Sigmoid colon (tissue), 7 donors: ENCODE results near the gene TNFAIP8L3. TPM values are rescaled to one million over a fixed set of nuclear protein-coding genes. Genes with fewer than 3 reads are reported as not detected.

ENCODE experiments used
- DNase-seq: peaks from one replicate; pipeline ENCODE4 v3.0.0-alpha.2; 2019
- H3K27ac ChIP-seq, 4 donors: fragments of 200-600 bp; sonication (generic); one replicate each; pipeline ENCODE4 v1.5.1; 2016 to 2019; ENCODE audit warnings: mild to moderate bottlenecking in 1 of 4
- H3K27me3 ChIP-seq, 3 donors: fragments of 200-600 bp; sonication (generic); one replicate each; pipeline ENCODE4 v1.5.1; 2019; ENCODE audit warnings: mild to moderate bottlenecking in 1 of 3
- H3K36me3 ChIP-seq, 4 donors: fragments of 200-600 bp; sonication (generic); one replicate each; pipeline ENCODE4 v1.5.1; 2016 to 2019
- H3K4me1 ChIP-seq, 4 donors: fragments of 200-600 bp; sonication (generic); one replicate each; pipeline ENCODE4 v1.5.1; 2017 to 2019
- H3K4me3 ChIP-seq, 4 donors: fragments of 200-600 bp; sonication (generic); one replicate each; pipeline ENCODE4 v1.5.1; 2017 to 2019; ENCODE audit warnings: mild to moderate bottlenecking in 2 of 4, moderate library complexity in 1 of 4
- H3K9me3 ChIP-seq, 4 donors: fragments of 200-600 bp in 3 of 4; sonication (generic) in 3 of 4; one replicate each; pipeline versions ENCODE4 v1.5.1 to v1.6.1; 2013 to 2019
- EP300 ChIP-seq, 4 donors: sonication (generic); formaldehyde crosslinking; IDR thresholded peaks; one replicate each; pipeline ENCODE4 v1.6.1; 2017; ENCODE audit warnings: antibody characterized with exemption in 4 of 4
- POLR2A ChIP-seq, 2 donors: fragments of 450-650 bp; IDR thresholded peaks; one replicate each; pipeline ENCODE4 v1.6.1; 2016; ENCODE audit warnings: antibody characterized with exemption in 2 of 2, mild to moderate bottlenecking in 2 of 2, moderate library complexity in 2 of 2
- POLR2AphosphoS5 ChIP-seq, 4 donors: sonication (generic); formaldehyde crosslinking; IDR thresholded peaks; one replicate each; pipeline ENCODE4 v1.6.1; 2017; ENCODE audit warnings: antibody characterized with exemption in 4 of 4
- WGBS, 2 donors: extraction: QIAGEN DNeasy Blood & Tissue Kit; methylation state at CpG; one replicate each; pipeline ENCODE4 v1.1.7; 2013; 5-methylcytosine and 5-hydroxymethylcytosine counted together
- intact Hi-C: fragments of 100-400 bp; cut with DNase I; formaldehyde crosslinking; loops from one replicate; pipeline ENCODE4 v1.15.1; 2023
- polyA plus RNA-seq, 3 donors: library from polyadenylated mRNA; stranded (reverse); fragments of 200-250 nt; gene quantifications; one replicate each; pipeline ENCODE4 v1.2.3, GENCODE V29; 2013
- total RNA-seq, 4 donors: library from RNA; depleted of rRNA; stranded (reverse); fragments of >200 nt; gene quantifications; one replicate each; pipeline ENCODE4 v1.1.0, GENCODE V29; 2016
- TF ChIP-seq, protein P1 (sequence below), 4 experiments: fragments of 450-650 bp in 3 of 4; fragments of 200-600 bp in 1 of 4; IDR thresholded peaks; one replicate each; pipeline ENCODE4 v1.5.1; 2016 to 2019; ENCODE audit warnings: antibody characterized with exemption in 4 of 4, mild to moderate bottlenecking in 3 of 4, moderate library complexity in 2 of 4
- donor health status: healthy with polysubstance abuse.
- donor health status: Bipolar disorder and iron deficiency.
- donor health status: healthy.

The TNFAIP8L3 gene
- total and polyA plus RNA-seq, 7 donors: 6.1 to 13.5 (median 9.2) TPM

DNA sequence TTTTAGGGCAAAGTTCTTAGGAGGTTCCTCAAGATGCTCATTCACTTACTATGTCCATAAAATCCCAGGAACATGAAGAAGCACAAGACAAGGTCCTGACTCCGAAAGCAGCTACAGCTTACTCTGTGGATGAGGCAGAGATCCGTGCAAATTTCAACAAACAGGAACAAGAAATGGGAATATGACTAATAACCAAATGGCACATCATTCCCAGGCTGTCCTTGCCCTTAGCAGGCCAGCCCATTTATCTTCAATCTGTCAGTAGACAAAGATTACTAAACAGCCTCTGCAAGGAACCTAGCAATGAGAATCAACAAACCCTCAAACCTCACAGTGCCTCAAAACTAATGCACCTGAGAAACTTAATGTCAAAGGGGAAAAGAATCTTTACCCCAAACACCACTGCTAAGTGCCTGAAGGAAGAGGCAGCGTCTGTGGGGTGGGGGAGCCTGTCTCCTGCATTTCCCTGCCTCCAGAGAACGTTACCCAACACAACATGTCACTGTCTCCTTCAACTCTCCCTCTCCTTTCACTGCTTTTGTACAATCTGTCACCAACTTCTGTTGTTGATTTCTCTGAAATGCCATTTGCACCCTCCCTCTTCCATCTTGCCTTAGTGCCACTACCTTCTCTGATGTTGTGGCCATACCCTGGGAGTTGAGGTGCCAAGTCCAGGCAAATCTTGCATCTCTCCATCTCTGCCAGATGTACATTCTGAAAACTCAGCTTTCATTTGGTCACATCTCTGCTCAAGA is 4.8 kb downstream of the TNFAIP8L3 start:
- intact Hi-C loops: loop anchor here (10.0 kb wide), 1 partner anchor 45 kb away; no protein-coding TSS in a partner anchor
- TF ChIP-seq POLR2AphosphoS5 (IDR thresholded peaks at IDR 0.05): no peak
- Histone ChIP-seq H3K27me3 (no peaks in the 10 kb centered on the region), H3K4me1 (peaks cover 0 to 17% (median 12%) of the 10 kb centered on the region in 4 donors), H3K9me3 (no peaks in the 10 kb centered on the region), H3K4me3 (no peak overlapping the region), H3K36me3 (no peaks in the 10 kb centered on the region), H3K27ac (peak overlapping the region in 2 of 4 donors; percentile 12 to 47)
- DNase-seq: no peak
- 86 to 88% methylated on average over 4 of the region's 4 CpGs for WGBS, 2 donors

DNA sequence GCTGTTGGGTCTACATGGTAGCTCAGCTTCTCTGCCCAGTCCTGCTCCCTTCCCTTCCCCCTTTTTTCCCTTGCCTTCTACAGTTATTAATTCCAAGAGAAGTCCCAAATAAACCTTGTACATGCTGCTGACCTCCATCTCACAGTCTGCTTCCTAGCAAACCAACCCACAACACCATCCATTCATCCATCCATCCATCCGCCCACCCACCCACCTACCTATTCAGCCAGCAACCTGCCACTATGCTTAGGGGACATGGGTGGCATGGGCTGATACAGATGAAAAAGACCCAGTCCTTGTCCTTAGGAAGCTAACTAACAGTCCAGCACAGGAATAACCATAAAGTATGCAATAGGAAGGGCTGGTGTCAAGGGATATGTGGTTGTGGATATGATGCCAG is 5.7 kb downstream of the TNFAIP8L3 start:
- H3K27me3 ChIP-seq: no peaks in the 10 kb centered on the region
- H3K4me3 ChIP-seq: no peak overlapping the region
- DNase-seq: no peak
- no peaks in the 10 kb centered on the region for H3K36me3 ChIP-seq
- intact Hi-C loops: no loop called here
- TF ChIP-seq POLR2AphosphoS5 (IDR thresholded peaks at IDR 0.05) (no peak), POLR2A (IDR thresholded peaks at IDR 0.05) (no peak), EP300 (IDR thresholded peaks at IDR 0.05) (no peak)
- TF ChIP-seq, protein P1, sequence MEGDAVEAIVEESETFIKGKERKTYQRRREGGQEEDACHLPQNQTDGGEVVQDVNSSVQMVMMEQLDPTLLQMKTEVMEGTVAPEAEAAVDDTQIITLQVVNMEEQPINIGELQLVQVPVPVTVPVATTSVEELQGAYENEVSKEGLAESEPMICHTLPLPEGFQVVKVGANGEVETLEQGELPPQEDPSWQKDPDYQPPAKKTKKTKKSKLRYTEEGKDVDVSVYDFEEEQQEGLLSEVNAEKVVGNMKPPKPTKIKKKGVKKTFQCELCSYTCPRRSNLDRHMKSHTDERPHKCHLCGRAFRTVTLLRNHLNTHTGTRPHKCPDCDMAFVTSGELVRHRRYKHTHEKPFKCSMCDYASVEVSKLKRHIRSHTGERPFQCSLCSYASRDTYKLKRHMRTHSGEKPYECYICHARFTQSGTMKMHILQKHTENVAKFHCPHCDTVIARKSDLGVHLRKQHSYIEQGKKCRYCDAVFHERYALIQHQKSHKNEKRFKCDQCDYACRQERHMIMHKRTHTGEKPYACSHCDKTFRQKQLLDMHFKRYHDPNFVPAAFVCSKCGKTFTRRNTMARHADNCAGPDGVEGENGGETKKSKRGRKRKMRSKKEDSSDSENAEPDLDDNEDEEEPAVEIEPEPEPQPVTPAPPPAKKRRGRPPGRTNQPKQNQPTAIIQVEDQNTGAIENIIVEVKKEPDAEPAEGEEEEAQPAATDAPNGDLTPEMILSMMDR (IDR thresholded peaks at IDR 0.05): no peak
- peak overlapping the region in 1 of 4 donors; percentile 38 for H3K27ac ChIP-seq
- H3K9me3 ChIP-seq: no peaks in the 10 kb centered on the region
- 92 to 99% methylated on average over 1 of the region's 1 CpG for WGBS, 2 donors
- H3K4me1 ChIP-seq: peaks cover 0 to 12% (median 11%) of the 10 kb centered on the region in 4 donors

DNA sequence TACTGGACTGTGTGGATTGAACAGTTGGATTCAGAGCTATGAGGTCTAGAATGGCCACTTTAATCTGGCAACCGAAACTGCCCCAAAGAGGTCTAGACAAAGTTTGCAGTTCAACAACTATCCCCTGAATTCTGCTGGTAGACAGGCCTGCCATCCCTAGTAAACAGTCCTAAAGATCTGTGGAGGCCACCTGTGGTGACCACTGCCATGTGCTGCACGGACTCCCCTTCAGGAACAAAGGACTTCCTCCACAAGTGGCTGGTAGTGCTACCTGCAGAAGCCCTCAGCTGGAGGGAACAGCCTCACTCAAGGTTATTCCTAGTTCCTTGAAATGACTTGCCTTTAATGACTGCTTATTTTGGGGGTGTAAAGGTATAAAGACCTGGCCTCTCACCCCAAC is 6.1 kb downstream of the TNFAIP8L3 start:
- H3K27ac ChIP-seq: no peak overlapping the region
- H3K4me1 ChIP-seq: peaks cover 0 to 11% (median 7%) of the 10 kb centered on the region in 4 donors
- 78 to 90% methylated on average over 2 of the region's 2 CpGs for WGBS, 2 donors

DNA sequence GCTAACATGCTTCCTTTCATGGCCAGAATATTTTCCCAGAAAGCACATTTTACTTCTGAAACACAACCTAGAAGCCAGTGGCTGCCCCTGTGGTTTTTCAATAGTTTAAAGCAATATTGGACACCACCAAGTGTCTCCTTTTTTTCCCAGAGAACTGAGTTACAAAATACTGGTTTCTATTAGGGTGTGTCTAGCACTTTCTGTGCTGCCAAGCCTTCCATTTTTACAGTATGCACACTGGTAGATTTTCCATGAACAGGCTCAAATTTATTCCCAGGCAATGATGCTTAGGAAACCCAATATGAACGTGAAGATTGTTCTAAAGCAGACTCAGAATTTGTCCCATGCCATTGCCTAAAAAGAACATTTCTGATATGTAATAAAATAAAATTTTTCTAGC is 7.2 kb downstream of the TNFAIP8L3 start:
- H3K4me1 ChIP-seq: peaks cover 0 to 10% (median 0%) of the 10 kb centered on the region in 4 donors
- H3K27me3 ChIP-seq: no peaks in the 10 kb centered on the region
- H3K36me3 ChIP-seq: no peaks in the 10 kb centered on the region
- no peak overlapping the region for H3K4me3 ChIP-seq
- TF ChIP-seq, protein P1 (IDR thresholded peaks at IDR 0.05): no peak
- no peak for TF ChIP-seq EP300 (IDR thresholded peaks at IDR 0.05)
- TF ChIP-seq POLR2A (IDR thresholded peaks at IDR 0.05): no peak
- TF ChIP-seq POLR2AphosphoS5 (IDR thresholded peaks at IDR 0.05): no peak
- no peak overlapping the region for H3K27ac ChIP-seq
- intact Hi-C loops: no loop called here
- no peaks in the 10 kb centered on the region for H3K9me3 ChIP-seq
- no peak for DNase-seq
- WGBS, 2 donors: 86 to 91% methylated on average over 1 of the region's 1 CpG

More for the DNA sequence above, 6.1 kb downstream of the TNFAIP8L3 start:
- no peaks in the 10 kb centered on the region for H3K9me3 ChIP-seq
- intact Hi-C loops: no loop called here
- DNase-seq: no peak
- no peaks in the 10 kb centered on the region for H3K27me3 ChIP-seq
- no peaks in the 10 kb centered on the region for H3K36me3 ChIP-seq
- TF ChIP-seq EP300 (IDR thresholded peaks at IDR 0.05): no peak
- TF ChIP-seq, protein P1 (IDR thresholded peaks at IDR 0.05): no peak
- no peak overlapping the region for H3K4me3 ChIP-seq

DNA sequence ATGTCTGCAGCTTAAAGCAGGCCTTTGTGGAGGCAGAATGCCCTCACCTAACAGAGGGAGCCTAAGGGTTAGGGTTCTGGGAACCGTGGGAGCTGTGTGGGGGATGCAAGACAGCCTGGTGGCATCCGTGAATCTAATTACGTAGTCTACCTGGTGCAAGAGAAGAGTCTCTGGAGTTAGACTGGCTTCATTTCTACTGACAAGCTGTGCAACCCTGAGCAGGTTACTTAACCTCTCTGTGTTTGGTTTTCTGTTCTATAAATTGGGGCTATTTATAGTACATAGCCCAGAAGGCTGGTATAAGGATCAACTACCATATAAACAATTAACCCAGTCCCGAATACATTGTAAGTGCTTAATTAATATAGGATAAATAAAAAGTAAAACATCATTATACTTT is 8.3 kb downstream of the TNFAIP8L3 start:
- H3K27me3 ChIP-seq: no peaks in the 10 kb centered on the region
- H3K9me3 ChIP-seq: no peaks in the 10 kb centered on the region
- no peak for TF ChIP-seq POLR2A (IDR thresholded peaks at IDR 0.05)
- TF ChIP-seq POLR2AphosphoS5 (IDR thresholded peaks at IDR 0.05): no peak
- TF ChIP-seq EP300 (IDR thresholded peaks at IDR 0.05): no peak
- TF ChIP-seq, protein P1 (IDR thresholded peaks at IDR 0.05): no peak
- H3K27ac ChIP-seq: peak overlapping the region in 1 of 4 donors; percentile 35
- H3K4me1 ChIP-seq: peaks cover 0 to 10% (median 0%) of the 10 kb centered on the region in 4 donors
- no peak overlapping the region for H3K4me3 ChIP-seq
- WGBS, 2 donors: 90 to 91% methylated on average over 4 of the region's 4 CpGs
- H3K36me3 ChIP-seq: no peaks in the 10 kb centered on the region
- intact Hi-C loops: no loop called here
- no peak for DNase-seq
